GM18498 (cell line): ENCODE results near the gene SLC2A1.
"Not testable (repeated sequence)": the region's sequence is repeated elsewhere in the genome, so short reads cannot be mapped to it uniquely, and the experiment has no call there.

ENCODE experiments used
- ATAC-seq: cut with Tn5 transposase; IDR thresholded peaks from one replicate; pipeline ENCODE4 v1.9.1; 2021; ENCODE audit warnings: mild to moderate bottlenecking, moderate library complexity; ENCODE audit not compliant: unreplicated experiment

The SLC2A1 gene

GRCh38 chr1:42913426-42914091, 45.1 kb downstream of the SLC2A1 start:
- ATAC-seq = no peak

- ATAC-seq = no peak
These were observed 47.7 kb downstream of the SLC2A1 start for GRCh38 chr1:42910985-42911384.

GRCh38 chr1:42908046-42908445, 50.6 kb downstream of the SLC2A1 start:
- no peak for ATAC-seq

DNA sequence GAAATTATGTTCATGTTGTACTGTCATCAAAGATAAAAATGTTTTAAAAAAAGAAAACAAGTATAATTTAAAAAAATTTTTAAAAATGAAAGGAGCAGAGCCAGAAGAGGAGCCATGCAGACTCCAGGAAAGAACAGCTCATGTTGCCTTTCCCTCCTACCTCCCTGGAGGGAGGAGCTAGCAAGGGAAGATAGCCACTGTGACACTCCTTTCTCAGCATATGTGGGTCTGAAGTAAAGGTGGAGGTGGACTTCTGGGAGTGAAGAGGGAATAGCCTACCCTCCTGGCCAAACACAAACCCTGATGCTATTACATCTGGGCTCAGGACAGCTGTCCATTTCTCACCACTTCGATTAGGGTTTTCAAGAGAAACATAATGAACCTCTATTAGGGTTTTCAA, 54.2 kb downstream of the SLC2A1 start:
- ATAC-seq = no peak

- ATAC-seq = not testable (repeated sequence)
These were observed 58.7 kb downstream of the SLC2A1 start for GRCh38 chr1:42899960-42900359.

- ATAC-seq = no peak
These were observed 67.1 kb downstream of the SLC2A1 start for GRCh38 chr1:42891465-42892138.

GRCh38 chr1:42889264-42889663, 69.4 kb downstream of the SLC2A1 start:
- ATAC-seq = no peak

DNA sequence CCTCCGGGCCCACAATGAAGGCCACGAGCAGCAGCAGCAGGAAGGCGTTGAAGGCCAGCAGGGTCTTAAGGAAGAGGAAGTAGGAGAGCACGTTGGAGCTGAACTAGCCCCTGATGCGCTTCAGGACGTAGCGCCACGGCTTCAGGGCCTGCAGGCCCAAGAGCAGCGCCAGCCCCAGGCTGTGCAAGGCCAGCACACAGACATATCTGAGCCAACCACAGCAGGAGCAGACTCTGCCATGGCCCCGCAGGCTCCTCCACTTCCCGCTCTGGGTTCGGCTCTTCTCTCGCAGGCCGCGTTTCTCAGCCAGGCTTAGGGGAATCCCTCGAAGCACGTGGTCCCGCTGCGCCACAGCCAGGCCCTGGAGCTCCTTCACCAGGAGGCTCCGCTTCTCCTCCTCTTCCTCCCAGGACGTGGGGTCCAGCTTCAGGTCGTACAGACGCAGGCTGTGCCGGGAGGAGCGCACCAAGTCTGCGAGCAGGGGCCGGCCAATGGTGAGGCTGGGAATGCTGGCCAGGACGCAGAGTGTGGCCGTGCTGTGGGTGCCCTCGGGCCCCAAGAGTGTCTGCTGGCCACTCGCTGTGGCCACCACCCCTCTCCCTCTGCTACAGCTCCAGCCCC, 70.5 kb downstream of the SLC2A1 start:
- ATAC-seq = no peak

GRCh38 chr1:42887366-42887765, 71.3 kb downstream of the SLC2A1 start:
- ATAC-seq = no peak

DNA sequence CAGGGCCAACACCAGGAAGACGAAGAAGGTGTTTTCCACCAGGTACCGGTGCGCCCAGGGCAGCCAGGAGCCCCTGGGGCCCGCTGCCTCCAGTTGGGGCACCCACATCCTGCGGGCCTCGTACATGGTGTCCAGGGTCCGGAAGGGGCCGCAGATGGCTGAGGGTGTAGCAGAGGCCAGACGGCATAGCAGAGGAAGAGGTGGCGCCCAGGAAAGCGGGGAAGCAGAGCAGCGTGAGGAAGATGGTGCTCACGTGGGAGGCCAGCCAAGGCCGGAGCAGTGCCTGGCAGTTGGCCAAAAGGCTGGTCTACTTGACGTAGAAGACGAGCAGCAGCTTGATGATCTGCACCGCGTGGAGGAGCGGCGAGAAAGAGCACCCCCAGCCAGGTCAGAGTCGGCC, 71.9 kb downstream of the SLC2A1 start:
- no peak for ATAC-seq

GRCh38 chr1:42886046-42886739, 72.5 kb downstream of the SLC2A1 start:
- ATAC-seq = no peak

DNA sequence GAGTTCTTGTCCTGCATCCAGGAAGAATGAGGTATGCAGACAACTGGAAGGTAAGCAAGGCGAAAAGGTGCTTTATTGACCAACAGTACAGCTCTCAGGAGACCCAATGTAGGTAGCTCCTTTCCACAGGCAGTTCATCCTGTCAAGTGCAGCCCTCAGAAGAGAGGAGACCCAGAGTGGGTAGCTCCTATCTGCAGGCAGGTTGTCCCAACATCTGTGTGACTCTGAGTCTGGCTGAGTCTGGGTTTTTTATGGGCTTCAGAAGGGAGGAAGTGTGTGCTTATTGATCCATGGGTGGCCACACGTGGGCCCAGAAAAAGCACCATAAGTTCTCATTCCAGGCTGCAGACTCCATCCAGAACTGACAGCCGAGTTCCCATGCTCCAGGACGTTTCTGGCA, 78.3 kb downstream of the SLC2A1 start:
- no peak for ATAC-seq

DNA sequence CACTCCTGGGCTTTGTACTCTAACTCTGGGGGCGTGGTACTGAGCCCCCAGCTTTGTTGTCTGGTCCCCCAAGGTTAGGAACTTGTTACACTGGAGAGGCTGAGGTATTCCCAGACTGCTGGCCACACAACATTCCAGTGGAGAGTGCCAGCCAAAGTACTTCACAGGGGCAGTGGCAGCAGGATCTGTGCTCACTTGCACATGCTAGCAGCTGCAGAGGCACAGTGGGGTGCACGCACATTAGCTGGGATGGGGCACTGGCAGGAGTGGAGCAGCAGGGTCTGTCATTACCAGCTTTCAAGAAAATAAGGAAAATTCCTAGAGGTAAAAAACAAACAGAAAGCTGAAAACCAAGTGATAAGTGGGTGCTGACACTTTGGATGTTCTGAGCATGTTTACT, 81.3 kb downstream of the SLC2A1 start:
- no peak for ATAC-seq

DNA sequence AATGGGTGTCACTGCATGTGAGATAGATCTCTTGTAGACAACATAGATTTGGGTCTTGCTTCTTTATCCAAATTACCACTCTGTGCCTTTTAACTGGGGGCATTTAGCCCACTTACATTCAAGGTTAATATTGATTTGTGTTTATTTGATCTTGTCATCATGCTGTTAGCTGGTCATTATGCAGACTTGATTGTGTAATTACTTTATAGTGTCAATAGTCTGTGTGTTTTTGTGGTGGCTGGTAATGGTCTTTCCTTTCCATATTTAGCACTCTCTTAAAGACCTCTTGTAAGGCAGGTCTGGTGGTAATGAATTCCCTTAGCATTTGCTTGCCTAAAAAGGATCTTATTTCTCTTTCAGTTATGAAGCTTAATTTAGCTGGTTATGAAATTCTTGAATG, 82.7 kb downstream of the SLC2A1 start:
- no peak for ATAC-seq
